GOT3 (cell line): Measurements from ENCODE around the gene SPTB.

ENCODE experiments used
- DNase-seq: peaks from one replicate; lab custom pipeline; 2025; ENCODE audit warnings: mixed read lengths; lab: John Stamatoyannopoulos, UW

The SPTB gene

GRCh38 chr14:64728856-64729255, 150.9 kb downstream of the SPTB start:
- no peak for DNase-seq

GRCh38 chr14:64728106-64728505, 151.6 kb downstream of the SPTB start:
- no peak for DNase-seq

- no peak for DNase-seq
Measured at GRCh38 chr14:64727551-64728071, 152.1 kb downstream of the SPTB start.

- no peak for DNase-seq
Measured at GRCh38 chr14:64726585-64726890, 153.2 kb downstream of the SPTB start.

GRCh38 chr14:64725879-64726584, 153.7 kb downstream of the SPTB start:
- no peak for DNase-seq

GRCh38 chr14:64725261-64725815, 154.4 kb downstream of the SPTB start:
- DNase-seq: no peak

- DNase-seq: no peak
Measured at GRCh38 chr14:64724578-64724930, 155.2 kb downstream of the SPTB start.

GRCh38 chr14:64723691-64724577, 155.8 kb downstream of the SPTB start:
- no peak for DNase-seq

- DNase-seq: no peak
Measured at GRCh38 chr14:64722842-64723447, 156.8 kb downstream of the SPTB start.

GRCh38 chr14:64721899-64722298, 157.8 kb downstream of the SPTB start:
- no peak for DNase-seq

GRCh38 chr14:64721391-64721791, 158.3 kb downstream of the SPTB start:
- DNase-seq: no peak

GRCh38 chr14:64720131-64720576, 159.6 kb downstream of the SPTB start:
- no peak for DNase-seq

GRCh38 chr14:64719601-64720000, 160.1 kb downstream of the SPTB start:
- DNase-seq: no peak

- DNase-seq: no peak
Measured at GRCh38 chr14:64718762-64719161, 160.9 kb downstream of the SPTB start.

- DNase-seq: no peak
Measured at GRCh38 chr14:64717870-64718269, 161.8 kb downstream of the SPTB start.

- DNase-seq: no peak
Measured at GRCh38 chr14:64715628-64716412, 163.9 kb downstream of the SPTB start.

- no peak for DNase-seq
Measured at GRCh38 chr14:64715146-64715627, 164.5 kb downstream of the SPTB start.

GRCh38 chr14:64714432-64715025, 165.2 kb downstream of the SPTB start:
- DNase-seq: no peak

- DNase-seq: no peak
Measured at GRCh38 chr14:64713677-64714076, 166.0 kb downstream of the SPTB start.

- DNase-seq: no peak
Measured at GRCh38 chr14:64711039-64711438, 168.7 kb downstream of the SPTB start.

- DNase-seq: no peak
Measured at GRCh38 chr14:64709126-64709525, 170.6 kb downstream of the SPTB start.
